NCI-H2227 (cell line): Measurements from ENCODE around the gene ATG2A.

Experiments used
- DNase-seq: peaks from one replicate; lab custom pipeline; 2025; ENCODE audit not compliant: unreplicated experiment; lab: John Stamatoyannopoulos, UW

Gene ATG2A

DNA sequence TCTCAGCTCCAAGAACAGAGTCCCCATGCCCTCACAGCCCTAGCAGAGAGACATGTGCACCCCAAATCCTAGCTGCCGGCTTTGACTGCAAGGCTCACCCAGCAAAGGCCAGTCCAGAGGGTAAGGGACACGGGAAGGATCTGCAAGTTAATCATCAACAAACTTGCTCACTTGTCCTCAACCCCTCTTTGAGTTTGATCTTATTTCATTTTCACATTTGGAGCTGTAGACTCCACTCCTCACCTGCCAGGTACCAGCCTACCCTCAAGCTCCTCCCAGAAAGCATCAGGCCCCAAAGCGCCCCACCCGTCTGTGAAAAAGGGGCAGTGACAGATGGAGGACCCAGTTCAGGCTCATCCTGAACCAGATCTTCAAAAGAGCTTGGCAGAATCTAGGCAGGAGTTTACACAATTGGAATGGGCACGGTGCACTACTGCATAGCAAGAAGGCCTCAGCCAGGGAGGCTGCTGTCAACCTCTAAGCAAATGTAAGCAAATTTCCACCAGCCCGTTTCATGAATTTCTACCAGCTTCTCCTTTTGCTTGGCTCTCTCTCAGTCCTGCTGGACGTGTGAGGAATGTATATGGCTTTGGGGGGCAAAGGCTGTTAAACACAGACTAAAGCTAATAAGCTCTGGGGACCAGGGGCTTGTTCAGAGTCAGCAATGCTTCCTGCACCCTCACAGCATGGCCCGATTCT is 44.1 kb downstream of the ATG2A start:
- DNase-seq, result no peak

DNA sequence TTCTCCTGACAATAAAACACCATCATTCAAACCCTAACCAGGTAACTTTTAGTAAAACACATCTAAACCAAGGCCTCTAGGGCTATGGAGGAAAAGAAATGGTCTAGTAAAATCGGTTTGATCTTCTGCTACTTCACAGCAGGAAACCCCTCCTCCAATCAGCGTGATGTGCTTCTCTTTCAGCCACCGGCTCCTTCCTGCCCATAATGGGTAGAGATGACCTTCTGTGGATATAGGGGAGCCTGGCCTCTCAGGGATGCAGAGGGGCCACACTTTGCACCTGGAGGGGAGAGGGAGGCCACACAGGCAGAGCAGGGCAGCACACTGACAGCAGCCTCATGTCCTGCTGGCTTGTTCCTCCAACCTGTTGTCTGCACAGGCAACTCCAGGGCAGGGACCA is 45.5 kb downstream of the ATG2A start:
- no peak for DNase-seq

DNA sequence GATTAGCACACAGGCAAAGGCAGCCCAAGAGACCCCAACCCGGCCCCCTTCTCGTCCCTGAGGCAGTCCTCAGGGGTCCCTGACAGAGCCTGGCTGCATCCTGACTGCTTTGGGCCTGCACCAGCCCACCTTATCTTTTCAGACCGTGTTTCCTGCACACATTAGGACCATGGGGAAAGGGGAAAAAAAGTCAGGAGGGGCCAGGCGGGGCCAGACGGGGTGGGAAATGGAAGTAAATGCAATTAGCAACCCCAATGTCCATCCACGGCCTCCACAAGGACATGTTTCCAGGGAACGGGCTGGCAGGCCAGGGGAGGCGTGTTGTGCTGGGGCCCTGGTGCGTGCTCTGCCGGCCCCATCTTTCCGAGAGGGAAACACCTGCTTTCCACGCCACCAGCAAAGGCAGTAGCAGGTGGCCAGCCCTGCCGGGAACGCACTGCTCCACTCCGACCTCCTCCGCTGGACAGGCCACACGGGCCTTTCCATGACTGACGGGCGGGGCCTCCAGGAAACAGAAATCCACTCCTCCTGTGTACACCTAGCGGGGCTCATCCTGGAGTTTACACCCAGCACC is 46.0 kb downstream of the ATG2A start:
- DNase-seq, result no peak

GRCh38 chr11:64870176-64870892 is 46.7 kb downstream of the ATG2A start:
- DNase-seq, result no peak

DNA sequence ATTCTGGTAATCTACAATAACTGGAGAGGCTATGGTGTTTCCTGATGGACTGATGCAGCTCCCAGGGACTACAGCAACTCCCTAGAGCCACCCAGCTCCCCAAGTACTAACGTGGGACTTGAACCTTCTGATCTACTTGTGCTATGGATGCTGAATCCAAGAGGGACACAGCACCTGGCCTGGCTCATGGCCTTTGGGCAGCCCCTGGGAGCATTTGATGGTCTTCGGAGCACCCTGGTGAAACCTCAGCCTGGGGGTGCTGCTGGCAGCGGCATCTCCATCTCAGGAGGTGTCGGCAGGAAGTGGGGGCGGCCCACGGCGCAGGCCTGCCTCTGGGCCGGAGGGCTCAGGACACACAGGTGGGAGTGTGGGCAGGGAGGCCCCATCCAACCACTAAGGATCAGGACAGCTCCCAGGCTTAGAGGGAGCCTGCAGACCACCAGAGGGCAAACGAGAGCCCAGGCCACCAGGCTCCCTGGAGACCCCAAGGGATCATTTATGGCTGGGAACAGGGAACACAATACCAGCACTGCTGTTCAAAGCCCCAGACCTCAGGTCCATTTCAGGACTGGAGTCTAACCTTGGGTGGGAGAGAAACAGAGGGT is 47.3 kb downstream of the ATG2A start:
- DNase-seq, result no peak

GRCh38 chr11:64868904-64869570 is 48.0 kb downstream of the ATG2A start:
- DNase-seq, result no peak

GRCh38 chr11:64867748-64868462 is 49.1 kb downstream of the ATG2A start:
- DNase-seq, result no peak

GRCh38 chr11:64866173-64866491 is 50.9 kb downstream of the ATG2A start:
- DNase-seq, result no peak

DNA sequence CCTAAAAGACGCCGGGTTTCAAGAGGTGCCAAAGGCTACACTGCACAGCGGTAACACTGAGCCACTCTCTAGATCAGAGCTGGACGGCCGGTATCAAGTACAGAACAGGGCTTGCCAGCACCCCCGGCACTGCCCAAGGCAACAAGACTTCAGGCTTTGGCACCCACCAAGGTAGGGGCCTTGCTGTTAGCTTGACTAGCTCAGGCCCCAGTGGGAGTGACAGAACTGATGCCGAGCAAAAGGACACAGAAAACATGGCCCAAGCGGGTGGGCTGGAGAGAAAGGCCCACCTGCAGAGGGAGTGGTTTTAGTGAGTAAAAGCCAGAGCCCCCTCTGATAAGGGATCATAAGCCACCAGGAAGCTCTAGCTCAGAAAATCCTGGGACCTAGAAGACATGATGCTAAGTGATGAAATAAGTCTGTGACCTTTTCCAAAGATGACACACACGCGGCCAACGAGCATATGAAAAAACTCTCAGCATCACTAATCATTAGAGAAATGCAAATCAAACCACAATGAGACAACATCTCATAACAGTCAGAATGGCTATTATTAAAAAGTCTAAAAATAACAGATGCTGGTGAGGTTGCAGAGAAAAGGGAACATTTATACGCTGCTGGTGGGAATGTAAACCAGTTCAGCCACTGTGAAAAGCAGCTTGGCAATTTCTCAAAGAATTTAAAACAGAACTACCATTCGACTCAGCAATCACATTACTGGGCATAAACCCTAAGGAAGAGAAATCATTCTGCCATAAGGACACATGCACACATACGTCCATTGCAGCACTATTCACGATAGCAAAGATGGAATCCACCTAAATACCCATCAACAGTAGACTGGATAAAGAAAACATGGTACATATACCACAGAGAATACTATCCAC is 51.5 kb downstream of the ATG2A start:
- no peak for DNase-seq

GRCh38 chr11:64864473-64865285 is 52.3 kb downstream of the ATG2A start:
- no peak for DNase-seq

GRCh38 chr11:64864135-64864472 is 52.9 kb downstream of the ATG2A start:
- DNase-seq, result no peak

DNA sequence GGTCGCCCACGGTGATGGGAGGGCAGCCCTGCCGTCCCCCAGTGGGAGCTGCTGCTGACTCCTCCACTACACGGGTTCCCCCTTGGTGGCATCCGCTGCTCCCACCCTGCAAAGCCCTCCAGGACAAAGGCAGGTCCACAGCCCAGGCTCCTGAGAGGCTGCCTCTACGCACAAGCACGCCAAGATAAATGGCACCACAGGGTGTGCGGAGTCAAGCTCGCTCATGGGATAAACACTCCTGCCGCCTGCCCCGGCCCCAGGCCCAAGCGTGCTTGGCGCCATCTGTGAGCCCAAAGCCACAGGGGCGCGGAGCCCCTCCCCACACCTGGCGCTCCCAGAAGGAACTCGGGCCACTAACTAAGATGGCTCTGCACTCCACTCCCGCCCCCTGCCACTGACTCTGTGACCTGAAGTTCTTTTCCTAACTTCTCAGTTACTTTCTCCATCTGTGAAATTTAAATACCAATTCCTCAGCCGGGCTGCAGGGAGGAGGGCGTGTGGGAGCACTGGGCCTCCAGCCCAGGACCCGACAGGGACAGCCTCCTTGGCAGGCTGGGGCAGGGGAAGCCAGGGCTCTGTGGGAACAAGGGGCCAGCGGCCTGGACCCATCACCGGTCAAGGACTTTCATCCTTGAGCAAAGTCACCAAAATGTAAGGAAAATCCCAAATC is 53.5 kb downstream of the ATG2A start:
- peak; percentile 65 for DNase-seq

- DNase-seq, result no peak
Observed at GRCh38 chr11:64862987-64863390, 54.0 kb downstream of the ATG2A start.

GRCh38 chr11:64861227-64861975 is 55.6 kb downstream of the ATG2A start:
- no peak for DNase-seq

GRCh38 chr11:64859542-64860414 is 57.2 kb downstream of the ATG2A start:
- no peak for DNase-seq

GRCh38 chr11:64858467-64859263 is 58.3 kb downstream of the ATG2A start:
- DNase-seq, result no peak
